H1 (cell line): ENCODE results near the gene CCDC192.

Experiments used
- HDAC2 ChIP-seq, 2 experiments: fragments of 300-600 bp in 1 of 2; sonication (generic) in 1 of 2; IDR thresholded peaks; 2 replicates each; pipeline ENCODE4 v1.6.1; 2011 to 2012; ENCODE audit warnings: low read depth in 2 of 2, low read length in 2 of 2, mild to moderate bottlenecking in 2 of 2, moderate library complexity in 2 of 2, borderline replicate concordance in 1 of 2, inconsistent platforms in 1 of 2
- POLR2A ChIP-seq, 2 experiments: IDR thresholded peaks; 1 replicate in 1 of 2; 2 replicates in 1 of 2; pipeline ENCODE4 v1.6.1; 2011; ENCODE audit warnings: low read depth in 2 of 2, low read length in 2 of 2, mild to moderate bottlenecking in 2 of 2; ENCODE audit errors: control extremely low read depth in 1 of 2
- POLR2AphosphoS5 ChIP-seq: IDR thresholded peaks from 2 replicates; pipeline ENCODE4 v1.6.1; 2011; ENCODE audit warnings: low read depth, low read length
- TF ChIP-seq, protein P1 (sequence below): IDR thresholded peaks from 2 replicates; pipeline ENCODE4 v1.6.1; 2012; ENCODE audit warnings: low read length, inconsistent platforms
- TF ChIP-seq, protein P2 (sequence below), 3 experiments: IDR thresholded peaks; 1 replicate in 2 of 3; 2 replicates in 1 of 3; pipeline versions ENCODE4 v1.5.1 to v1.6.1; 2011; ENCODE audit warnings: low read length in 3 of 3, mild to moderate bottlenecking in 3 of 3, inconsistent platforms in 2 of 3, low read depth in 1 of 3, moderate library complexity in 1 of 3; ENCODE audit not compliant: insufficient read depth in 1 of 3; ENCODE audit errors: control extremely low read depth in 1 of 3

- TF ChIP-seq POLR2AphosphoS5 (no peak), HDAC2 (IDR thresholded peaks at IDR 0.05; ENCODE audit: borderline replicate concordance in 1 of 2, low read depth in 2 of 2, low read length in 2 of 2) (no peak), POLR2A (IDR thresholded peaks at IDR 0.05; ENCODE audit: control extremely low read depth in 1 of 2, low read depth in 2 of 2, low read length in 2 of 2) (no peak)
- TF ChIP-seq, protein P1, sequence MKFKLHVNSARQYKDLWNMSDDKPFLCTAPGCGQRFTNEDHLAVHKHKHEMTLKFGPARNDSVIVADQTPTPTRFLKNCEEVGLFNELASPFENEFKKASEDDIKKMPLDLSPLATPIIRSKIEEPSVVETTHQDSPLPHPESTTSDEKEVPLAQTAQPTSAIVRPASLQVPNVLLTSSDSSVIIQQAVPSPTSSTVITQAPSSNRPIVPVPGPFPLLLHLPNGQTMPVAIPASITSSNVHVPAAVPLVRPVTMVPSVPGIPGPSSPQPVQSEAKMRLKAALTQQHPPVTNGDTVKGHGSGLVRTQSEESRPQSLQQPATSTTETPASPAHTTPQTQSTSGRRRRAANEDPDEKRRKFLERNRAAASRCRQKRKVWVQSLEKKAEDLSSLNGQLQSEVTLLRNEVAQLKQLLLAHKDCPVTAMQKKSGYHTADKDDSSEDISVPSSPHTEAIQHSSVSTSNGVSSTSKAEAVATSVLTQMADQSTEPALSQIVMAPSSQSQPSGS: no peak
- TF ChIP-seq, protein P2, sequence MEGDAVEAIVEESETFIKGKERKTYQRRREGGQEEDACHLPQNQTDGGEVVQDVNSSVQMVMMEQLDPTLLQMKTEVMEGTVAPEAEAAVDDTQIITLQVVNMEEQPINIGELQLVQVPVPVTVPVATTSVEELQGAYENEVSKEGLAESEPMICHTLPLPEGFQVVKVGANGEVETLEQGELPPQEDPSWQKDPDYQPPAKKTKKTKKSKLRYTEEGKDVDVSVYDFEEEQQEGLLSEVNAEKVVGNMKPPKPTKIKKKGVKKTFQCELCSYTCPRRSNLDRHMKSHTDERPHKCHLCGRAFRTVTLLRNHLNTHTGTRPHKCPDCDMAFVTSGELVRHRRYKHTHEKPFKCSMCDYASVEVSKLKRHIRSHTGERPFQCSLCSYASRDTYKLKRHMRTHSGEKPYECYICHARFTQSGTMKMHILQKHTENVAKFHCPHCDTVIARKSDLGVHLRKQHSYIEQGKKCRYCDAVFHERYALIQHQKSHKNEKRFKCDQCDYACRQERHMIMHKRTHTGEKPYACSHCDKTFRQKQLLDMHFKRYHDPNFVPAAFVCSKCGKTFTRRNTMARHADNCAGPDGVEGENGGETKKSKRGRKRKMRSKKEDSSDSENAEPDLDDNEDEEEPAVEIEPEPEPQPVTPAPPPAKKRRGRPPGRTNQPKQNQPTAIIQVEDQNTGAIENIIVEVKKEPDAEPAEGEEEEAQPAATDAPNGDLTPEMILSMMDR (IDR thresholded peaks at IDR 0.05; ENCODE audit: control extremely low read depth in 1 of 3, insufficient read depth in 1 of 3, low read depth in 1 of 3, low read length in 3 of 3): no peak
Measured at GRCh38 chr5:127970854-127971425, 267.7 kb downstream of the CCDC192 start.
